HL-60 (cell line): ENCODE results near the gene CD4.

Experiments
- DNase-seq, 2 experiments: peaks; one replicate each; pipeline ENCODE4 v3.0.0-alpha.2; 2010 to 2020; ENCODE audit warnings: low read depth in 1 of 2, low spot score in 1 of 2
- H3K27ac ChIP-seq: fragments of 250-450 bp; sonication (Bioruptor Pico); replicated peaks from 2 replicates; pipeline ENCODE4 v1.5.1; 2020; ENCODE audit warnings: mild to moderate bottlenecking, moderate library complexity
- H3K27me3 ChIP-seq: fragments of 250-450 bp; sonication (Bioruptor Pico); 2 replicates; pipeline ENCODE4 v1.5.1; 2021; ENCODE audit warnings: mild to moderate bottlenecking, moderate library complexity; ENCODE audit not compliant: insufficient read depth, poor library complexity, severe bottlenecking
- H3K4me3 ChIP-seq: replicated peaks from 2 replicates; pipeline ENCODE4 v1.5.1; 2011; ENCODE audit warnings: mild to moderate bottlenecking, control low read depth, low read length; ENCODE audit not compliant: insufficient read depth
- GABPA ChIP-seq: IDR thresholded peaks from 2 replicates; pipeline ENCODE4 v1.6.1; 2012; ENCODE audit warnings: low read depth
- POLR2AphosphoS5 ChIP-seq: IDR thresholded peaks from 2 replicates; pipeline ENCODE4 v1.6.1; 2012; ENCODE audit warnings: low read depth
- SPI1 ChIP-seq: IDR thresholded peaks from 2 replicates; pipeline ENCODE4 v1.6.1; 2012; ENCODE audit warnings: low read depth, mild to moderate bottlenecking, borderline replicate concordance
- TF ChIP-seq, protein P1 (sequence below): IDR thresholded peaks from one replicate; pipeline ENCODE4 v1.5.1; 2011; ENCODE audit warnings: low read length, control low read depth, inconsistent platforms; ENCODE audit not compliant: insufficient read depth
- TF ChIP-seq, protein P2 (sequence below): IDR thresholded peaks from 2 replicates; pipeline ENCODE4 v1.6.1; 2012; ENCODE audit warnings: low read depth; ENCODE audit not compliant: insufficient replicate concordance

CD4 gene

DNA sequence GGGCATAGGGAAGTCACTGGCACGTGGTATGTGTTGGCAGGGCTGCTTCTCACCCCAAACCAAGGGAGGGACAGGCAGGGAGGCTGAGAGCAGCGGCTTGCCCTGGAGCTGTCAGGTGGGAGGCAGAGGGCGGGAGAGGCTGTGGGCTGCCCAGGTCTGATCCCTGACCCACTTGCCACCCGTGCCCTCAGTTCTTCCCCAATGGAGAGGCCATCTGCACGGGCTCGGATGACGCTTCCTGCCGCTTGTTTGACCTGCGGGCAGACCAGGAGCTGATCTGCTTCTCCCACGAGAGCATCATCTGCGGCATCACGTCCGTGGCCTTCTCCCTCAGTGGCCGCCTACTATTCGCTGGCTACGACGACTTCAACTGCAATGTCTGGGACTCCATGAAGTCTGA, 56.1 kb downstream of the CD4 start:
- H3K27ac ChIP-seq = no peak overlapping the region
- TF ChIP-seq GABPA (no peak), POLR2AphosphoS5 (no peak), SPI1 (no peak)
- TF ChIP-seq, protein P1, sequence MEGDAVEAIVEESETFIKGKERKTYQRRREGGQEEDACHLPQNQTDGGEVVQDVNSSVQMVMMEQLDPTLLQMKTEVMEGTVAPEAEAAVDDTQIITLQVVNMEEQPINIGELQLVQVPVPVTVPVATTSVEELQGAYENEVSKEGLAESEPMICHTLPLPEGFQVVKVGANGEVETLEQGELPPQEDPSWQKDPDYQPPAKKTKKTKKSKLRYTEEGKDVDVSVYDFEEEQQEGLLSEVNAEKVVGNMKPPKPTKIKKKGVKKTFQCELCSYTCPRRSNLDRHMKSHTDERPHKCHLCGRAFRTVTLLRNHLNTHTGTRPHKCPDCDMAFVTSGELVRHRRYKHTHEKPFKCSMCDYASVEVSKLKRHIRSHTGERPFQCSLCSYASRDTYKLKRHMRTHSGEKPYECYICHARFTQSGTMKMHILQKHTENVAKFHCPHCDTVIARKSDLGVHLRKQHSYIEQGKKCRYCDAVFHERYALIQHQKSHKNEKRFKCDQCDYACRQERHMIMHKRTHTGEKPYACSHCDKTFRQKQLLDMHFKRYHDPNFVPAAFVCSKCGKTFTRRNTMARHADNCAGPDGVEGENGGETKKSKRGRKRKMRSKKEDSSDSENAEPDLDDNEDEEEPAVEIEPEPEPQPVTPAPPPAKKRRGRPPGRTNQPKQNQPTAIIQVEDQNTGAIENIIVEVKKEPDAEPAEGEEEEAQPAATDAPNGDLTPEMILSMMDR = no peak
- TF ChIP-seq, protein P2, sequence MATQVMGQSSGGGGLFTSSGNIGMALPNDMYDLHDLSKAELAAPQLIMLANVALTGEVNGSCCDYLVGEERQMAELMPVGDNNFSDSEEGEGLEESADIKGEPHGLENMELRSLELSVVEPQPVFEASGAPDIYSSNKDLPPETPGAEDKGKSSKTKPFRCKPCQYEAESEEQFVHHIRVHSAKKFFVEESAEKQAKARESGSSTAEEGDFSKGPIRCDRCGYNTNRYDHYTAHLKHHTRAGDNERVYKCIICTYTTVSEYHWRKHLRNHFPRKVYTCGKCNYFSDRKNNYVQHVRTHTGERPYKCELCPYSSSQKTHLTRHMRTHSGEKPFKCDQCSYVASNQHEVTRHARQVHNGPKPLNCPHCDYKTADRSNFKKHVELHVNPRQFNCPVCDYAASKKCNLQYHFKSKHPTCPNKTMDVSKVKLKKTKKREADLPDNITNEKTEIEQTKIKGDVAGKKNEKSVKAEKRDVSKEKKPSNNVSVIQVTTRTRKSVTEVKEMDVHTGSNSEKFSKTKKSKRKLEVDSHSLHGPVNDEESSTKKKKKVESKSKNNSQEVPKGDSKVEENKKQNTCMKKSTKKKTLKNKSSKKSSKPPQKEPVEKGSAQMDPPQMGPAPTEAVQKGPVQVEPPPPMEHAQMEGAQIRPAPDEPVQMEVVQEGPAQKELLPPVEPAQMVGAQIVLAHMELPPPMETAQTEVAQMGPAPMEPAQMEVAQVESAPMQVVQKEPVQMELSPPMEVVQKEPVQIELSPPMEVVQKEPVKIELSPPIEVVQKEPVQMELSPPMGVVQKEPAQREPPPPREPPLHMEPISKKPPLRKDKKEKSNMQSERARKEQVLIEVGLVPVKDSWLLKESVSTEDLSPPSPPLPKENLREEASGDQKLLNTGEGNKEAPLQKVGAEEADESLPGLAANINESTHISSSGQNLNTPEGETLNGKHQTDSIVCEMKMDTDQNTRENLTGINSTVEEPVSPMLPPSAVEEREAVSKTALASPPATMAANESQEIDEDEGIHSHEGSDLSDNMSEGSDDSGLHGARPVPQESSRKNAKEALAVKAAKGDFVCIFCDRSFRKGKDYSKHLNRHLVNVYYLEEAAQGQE = no peak

DNA sequence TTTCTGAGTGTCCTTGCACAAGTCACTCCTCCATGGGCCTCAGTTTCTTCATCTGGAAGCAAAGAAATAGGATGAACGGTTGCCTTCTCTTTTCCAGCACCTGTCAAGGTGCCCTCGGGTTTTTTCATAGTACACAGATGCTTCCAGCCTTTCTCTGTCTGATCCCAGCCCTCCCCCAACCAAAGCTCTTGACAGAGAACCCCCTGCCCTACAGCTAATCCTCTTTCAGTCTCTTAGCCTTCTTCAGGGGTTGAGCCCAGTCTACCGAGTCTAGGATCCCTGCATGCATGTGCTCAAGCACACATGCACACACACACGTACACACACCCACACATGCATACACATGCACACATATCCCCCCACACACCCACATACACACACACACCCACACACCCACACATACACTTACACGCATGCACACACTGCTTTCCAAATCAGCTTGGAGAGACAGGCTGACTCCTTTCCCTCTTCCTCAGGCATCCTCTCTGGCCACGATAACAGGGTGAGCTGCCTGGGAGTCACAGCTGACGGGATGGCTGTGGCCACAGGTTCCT, 57.1 kb downstream of the CD4 start:
- Histone ChIP-seq H3K27me3 (no peaks in the 10 kb centered on the region), H3K4me3 (no peak overlapping the region), H3K27ac (no peak overlapping the region)
- DNase-seq = no peak
- TF ChIP-seq GABPA = no peak
- no peak for TF ChIP-seq POLR2AphosphoS5
- TF ChIP-seq SPI1 = no peak

More for the DNA sequence above, 56.1 kb downstream of the CD4 start:
- no peaks in the 10 kb centered on the region for H3K27me3 ChIP-seq
- H3K4me3 ChIP-seq = no peak overlapping the region
- DNase-seq = no peak

DNA sequence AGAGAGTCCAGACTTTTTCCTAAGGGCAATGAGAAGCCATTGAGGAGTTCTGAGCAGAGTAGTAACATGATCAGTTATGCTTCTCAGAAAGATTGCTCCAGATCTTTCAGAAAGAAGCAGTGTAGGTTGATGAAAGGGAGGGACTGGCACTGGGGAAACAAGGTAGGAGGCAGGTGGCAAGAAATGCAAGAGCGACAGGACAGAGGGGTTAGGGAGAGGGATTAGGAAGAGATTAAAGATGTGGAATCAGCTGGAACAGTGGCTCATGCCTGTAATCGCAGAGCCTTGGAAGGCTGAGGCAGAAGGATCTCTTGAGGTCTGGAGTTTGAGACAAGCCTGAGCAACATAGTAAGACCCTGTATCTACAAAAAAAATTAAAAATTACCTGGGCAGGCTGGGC, 58.3 kb downstream of the CD4 start:
- no peak overlapping the region for H3K4me3 ChIP-seq
- no peak overlapping the region for H3K27ac ChIP-seq
- DNase-seq = no peak
- TF ChIP-seq, protein P2 = no peak
- TF ChIP-seq GABPA (no peak), SPI1 (no peak), POLR2AphosphoS5 (no peak)
- TF ChIP-seq, protein P1 = no peak
- H3K27me3 ChIP-seq = no peaks in the 10 kb centered on the region

DNA sequence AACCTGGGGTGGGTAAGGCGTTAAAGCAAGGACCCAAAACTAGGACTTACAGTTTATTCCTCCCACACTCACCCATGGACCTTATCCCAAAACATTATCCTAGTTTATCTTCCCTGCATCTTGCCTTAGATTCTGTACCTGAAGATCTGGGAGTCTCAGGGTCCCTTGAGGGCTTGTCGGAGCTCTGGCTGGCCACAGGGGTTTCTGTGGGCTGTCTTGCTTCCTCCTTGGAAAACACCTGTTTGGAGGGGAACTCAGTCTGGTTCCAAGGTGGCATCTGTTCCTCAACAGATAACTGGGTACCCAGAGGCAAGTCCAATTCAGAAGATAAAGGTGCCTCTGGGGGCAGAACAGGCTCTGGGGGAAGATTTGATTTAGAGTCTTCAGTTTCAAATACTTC, 60.1 kb downstream of the CD4 start:
- no peak for DNase-seq
- TF ChIP-seq SPI1 = no peak
- TF ChIP-seq, protein P2 = no peak
- no peak for TF ChIP-seq GABPA
- no peak for TF ChIP-seq POLR2AphosphoS5
- TF ChIP-seq, protein P1 = no peak
- Histone ChIP-seq H3K4me3 (no peak overlapping the region), H3K27me3 (no peaks in the 10 kb centered on the region), H3K27ac (no peak overlapping the region)
